Lower leg skin (tissue), 3 donors: ENCODE measurements around the gene CNNM2.

Experiments used
- CTCF ChIP-seq, 3 donors: fragments of 450-650 bp; IDR thresholded peaks; one replicate each; pipeline ENCODE4 v1.5.1; 2016; ENCODE audit warnings: antibody characterized with exemption in 3 of 3, mild to moderate bottlenecking in 3 of 3, moderate library complexity in 2 of 3
- POLR2A ChIP-seq, 2 donors: fragments of 450-650 bp; IDR thresholded peaks; one replicate each; pipeline ENCODE4 v1.6.1; 2016 to 2017; ENCODE audit warnings: antibody characterized with exemption in 2 of 2, mild to moderate bottlenecking in 1 of 2, moderate library complexity in 1 of 2

DNA sequence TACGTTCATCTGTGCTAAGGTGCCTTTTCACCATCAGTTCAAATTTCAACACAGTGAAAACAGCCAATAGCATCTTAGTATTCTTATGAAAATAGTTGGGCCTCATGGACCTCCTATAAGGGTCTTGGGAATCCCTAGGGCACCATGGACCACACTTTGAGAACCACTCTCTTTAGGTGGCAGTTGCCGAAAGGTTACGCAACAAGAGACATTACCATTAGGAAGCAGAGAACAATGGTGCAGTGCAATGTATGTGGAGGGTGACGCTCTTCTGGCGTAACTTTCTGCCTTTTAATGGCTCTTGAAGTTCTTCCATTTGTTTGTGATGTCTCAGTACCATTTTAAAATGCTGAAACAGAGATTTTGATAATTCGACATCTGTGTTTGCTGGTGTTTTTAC lies 131.1 kb downstream of the CNNM2 start:
- TF ChIP-seq CTCF (IDR thresholded peaks at IDR 0.05) (no peak), POLR2A (IDR thresholded peaks at IDR 0.05) (no peak)
